GM12892 (cell line): ENCODE results near the gene PEX14. TPM values are rescaled to one million over a fixed set of nuclear protein-coding genes. Genes with fewer than 3 reads are reported as not detected.
"Not testable (repeated sequence)": the region's sequence is repeated elsewhere in the genome, so short reads cannot be mapped to it uniquely, and the experiment has no call there.

Experiments
- DNase-seq: peaks from one replicate; pipeline ENCODE4 v3.0.0; 2011; ENCODE audit not compliant: insufficient read length
- FAIRE-seq: peaks from 2 replicates; lab custom pipeline; 2011; peaks lifted over from hg19 to GRCh38; lab: Jason Lieb, UNC
- POLR2A ChIP-seq: IDR thresholded peaks from 2 replicates; pipeline ENCODE4 v1.6.1; 2011; ENCODE audit warnings: low read depth, low read length, control low read depth
- POLR2AphosphoS5 ChIP-seq: IDR thresholded peaks from 2 replicates; pipeline ENCODE4 v1.6.1; 2011; ENCODE audit warnings: low read depth, low read length, control low read depth
- TAF1 ChIP-seq: IDR thresholded peaks from 2 replicates; pipeline ENCODE4 v1.6.1; 2011; ENCODE audit warnings: low read depth, mild to moderate bottlenecking, control low read depth, low read length, borderline replicate concordance
- polyA plus RNA-seq: library from polyadenylated mRNA; unstranded; fragments of >200 nt; gene quantifications from one replicate; pipeline ENCODE4 v1.2.1, GENCODE V29; 2012; ENCODE audit warnings: missing spikeins, inconsistent platforms; ENCODE audit not compliant: missing spikeins

PEX14 gene, protein sequence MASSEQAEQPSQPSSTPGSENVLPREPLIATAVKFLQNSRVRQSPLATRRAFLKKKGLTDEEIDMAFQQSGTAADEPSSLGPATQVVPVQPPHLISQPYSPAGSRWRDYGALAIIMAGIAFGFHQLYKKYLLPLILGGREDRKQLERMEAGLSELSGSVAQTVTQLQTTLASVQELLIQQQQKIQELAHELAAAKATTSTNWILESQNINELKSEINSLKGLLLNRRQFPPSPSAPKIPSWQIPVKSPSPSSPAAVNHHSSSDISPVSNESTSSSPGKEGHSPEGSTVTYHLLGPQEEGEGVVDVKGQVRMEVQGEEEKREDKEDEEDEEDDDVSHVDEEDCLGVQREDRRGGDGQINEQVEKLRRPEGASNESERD
- 10.7 TPM for polyA plus RNA-seq

DNA sequence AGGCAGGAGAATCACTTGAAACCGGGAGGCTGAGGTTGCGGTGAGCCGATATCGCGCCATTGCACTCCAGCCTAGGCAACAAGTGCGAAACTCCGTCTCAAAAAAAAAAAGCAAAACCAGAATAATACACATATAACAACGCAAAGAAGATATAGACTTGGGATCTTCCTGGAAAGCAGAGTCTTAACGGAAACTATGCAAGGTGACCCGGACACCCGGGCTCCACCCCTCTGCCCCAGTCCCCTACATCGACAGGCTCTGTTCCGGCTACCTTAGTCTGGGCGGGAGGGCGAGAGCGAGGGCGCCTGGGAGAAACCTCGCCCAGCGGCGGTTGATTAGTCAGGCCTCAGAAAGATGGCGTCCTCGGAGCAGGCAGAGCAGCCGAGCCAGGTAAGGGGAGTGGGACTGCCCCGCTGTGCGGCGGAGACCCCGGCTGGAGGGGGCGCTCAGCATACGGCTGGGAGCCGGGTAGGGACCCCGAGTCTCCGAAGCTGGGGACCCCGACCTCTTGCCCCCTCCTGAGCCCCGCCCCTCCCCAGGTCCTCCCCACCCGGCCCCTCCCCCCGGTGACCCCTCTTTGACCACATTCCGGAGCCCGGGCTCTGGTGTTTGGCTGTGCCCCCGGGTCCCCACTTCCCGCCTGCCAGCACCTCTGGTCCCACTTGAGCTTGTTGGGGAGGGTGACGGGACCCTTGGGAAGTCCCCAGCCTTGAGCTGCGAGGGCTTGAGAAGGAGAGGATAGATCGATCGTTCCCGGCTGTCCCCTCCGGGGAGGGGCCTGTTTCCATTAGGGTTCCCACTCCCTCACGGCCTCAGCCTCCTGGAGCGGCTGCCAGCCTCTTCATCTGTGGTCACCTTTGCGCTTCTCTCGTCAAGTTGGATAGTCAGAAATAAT, at the start of gene PEX14:
PEX14 (plus strand) TSS at position 338 of the 895 bp plus-strand sequence; CDS start at position 355, 17 bp downstream.
- FAIRE-seq (peak; percentile 87), DNase-seq (peak; percentile 86)
- TF ChIP-seq TAF1 (peak; percentile 82), POLR2AphosphoS5 (peak; percentile 52; the same call in 1 of the 2 replicates), POLR2A (peak; percentile 79)

DNA sequence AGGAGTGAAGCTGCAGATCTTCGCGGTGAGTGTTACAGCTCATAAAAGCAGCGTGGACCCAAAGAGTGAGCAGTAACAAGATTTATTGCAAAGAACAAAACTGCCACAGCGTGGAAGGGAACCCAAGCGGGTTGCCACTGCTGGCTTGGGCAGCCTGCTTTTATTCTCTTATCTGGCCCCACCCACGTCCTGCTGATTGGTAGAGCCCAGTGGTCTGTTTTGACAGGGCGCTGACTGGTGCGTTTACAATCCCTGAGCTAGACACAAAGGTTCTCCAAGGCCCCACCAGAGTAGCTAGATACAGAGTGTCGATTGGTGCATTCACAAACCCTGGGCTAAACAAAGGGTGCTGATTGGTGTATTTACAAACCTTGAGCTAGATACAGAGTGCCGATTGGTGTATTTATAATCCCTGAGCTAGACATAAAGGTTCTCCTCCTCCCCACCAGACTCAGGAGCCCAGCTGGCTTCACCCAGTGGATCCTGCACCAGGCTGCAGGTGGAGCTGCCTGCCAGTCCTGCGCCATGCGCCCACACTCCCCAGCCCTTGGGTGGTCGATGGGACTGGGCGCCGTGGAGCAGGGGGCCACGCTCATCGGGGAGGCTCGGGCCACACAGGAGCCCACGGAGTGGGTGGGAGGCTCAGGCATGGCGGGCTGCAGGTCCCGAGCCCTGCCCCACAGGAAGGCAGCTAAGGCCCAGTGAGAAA, 48.8 kb upstream of the PEX14 start:
- FAIRE-seq, DNase-seq: not testable (repeated sequence)

DNA sequence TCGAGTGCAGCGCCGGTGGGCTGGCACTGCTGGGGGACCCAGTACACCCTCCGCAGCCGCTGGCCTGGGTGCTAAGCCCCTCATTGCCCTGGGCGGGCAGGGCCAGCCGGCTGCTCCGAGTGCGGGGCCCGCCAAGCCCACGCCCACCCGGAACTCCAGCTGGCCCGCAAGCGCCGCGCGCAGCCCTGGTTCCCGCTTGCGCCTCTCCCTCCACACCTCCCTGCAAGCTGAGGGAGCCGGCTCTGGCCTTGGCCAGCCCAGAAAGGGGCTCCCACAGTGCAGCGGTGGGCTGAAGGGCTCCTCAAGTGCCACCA, 48.3 kb upstream of the PEX14 start:
- DNase-seq, FAIRE-seq: not testable (repeated sequence)

GRCh38 chr1:10428984-10429383, 45.8 kb upstream of the PEX14 start:
- no peak for TF ChIP-seq POLR2A
- TF ChIP-seq POLR2AphosphoS5 = no peak
- TF ChIP-seq TAF1 = no peak
- FAIRE-seq (no peak), DNase-seq (no peak)

GRCh38 chr1:10429868-10430215, 44.9 kb upstream of the PEX14 start:
- FAIRE-seq (no peak), DNase-seq (no peak)
- TF ChIP-seq POLR2AphosphoS5 (no peak), TAF1 (no peak), POLR2A (no peak)

GRCh38 chr1:10430216-10431069, 44.3 kb upstream of the PEX14 start, which contains the start of gene CENPS:
Gene CENPS, plus strand, starts transcription at chr1:10430433. Its CDS starts 85 bp downstream, at chr1:10430518.
- TF ChIP-seq POLR2A (peak; percentile 67), TAF1 (peak; percentile 64; the same call in 1 of the 2 replicates), POLR2AphosphoS5 (peak; percentile 66)
- DNase-seq (peak; percentile 97), FAIRE-seq (peak; percentile 81)

- TF ChIP-seq TAF1 (no peak), POLR2A (no peak), POLR2AphosphoS5 (no peak)
- no peak for DNase-seq
- FAIRE-seq = no peak
Observed at GRCh38 chr1:10431070-10431730, 43.5 kb upstream of the PEX14 start.

DNA sequence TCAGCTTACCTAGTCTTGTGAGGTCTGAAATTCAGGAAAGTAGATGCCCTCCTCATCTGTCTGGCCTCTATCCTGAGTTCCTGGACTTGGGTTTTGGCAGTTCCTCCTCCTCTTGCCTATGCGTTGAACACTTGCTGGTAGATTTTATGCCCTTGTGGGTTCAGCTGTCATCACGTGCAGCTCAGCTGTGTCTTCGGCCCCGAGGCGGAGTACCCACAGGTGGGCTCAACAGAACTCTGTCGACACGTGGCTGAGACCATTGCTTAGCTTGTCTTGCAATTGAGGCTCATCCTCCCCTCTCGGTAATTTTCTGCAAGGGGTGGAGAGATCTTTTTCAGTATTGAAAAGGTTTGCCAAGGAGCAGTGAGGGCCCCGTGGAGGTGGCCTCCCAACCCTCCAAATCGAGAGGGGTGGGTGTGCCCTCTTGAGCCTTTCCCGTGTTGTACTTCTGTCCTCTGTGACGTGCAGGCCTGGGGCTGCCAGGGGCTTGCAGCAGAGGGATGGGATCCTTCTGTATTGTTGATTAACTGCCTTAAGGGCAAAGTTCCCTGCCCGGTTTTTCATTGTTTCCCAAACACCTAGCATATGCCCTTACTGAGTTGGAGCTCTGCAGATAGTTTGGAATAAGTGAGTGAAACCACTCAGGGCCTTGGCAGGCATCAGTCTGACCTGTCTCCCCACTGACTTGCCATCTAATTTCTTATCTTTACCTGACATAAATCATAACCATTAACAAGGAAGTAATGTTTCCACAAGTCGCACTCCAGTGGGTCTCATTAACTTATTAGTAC, 41.6 kb upstream of the PEX14 start:
- no peak for DNase-seq
- no peak for FAIRE-seq
- TF ChIP-seq POLR2AphosphoS5 (no peak), POLR2A (no peak), TAF1 (no peak)

DNA sequence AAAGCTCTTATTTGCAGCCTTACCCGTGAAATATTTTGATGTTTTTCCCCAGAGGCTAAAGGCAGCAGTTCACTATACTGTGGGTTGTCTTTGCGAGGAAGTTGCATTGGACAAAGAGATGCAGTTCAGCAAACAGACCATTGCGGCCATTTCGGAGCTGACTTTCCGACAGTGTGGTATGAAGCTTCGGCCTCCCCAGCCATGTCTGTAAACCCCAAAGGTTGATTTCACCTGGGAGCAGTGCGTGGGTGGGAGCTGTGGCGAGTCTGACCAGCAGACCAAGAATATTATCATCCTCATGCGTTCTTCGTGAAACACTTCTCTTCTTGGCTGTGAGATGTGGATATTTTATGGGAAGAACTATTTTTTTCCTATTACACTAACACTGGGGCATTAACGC, 41.0 kb upstream of the PEX14 start:
- FAIRE-seq (no peak), DNase-seq (no peak)
- TF ChIP-seq POLR2A = no peak
- TF ChIP-seq TAF1 = no peak
- no peak for TF ChIP-seq POLR2AphosphoS5
